ENCODE results near the gene HOXD3.

HOXD3 gene

GRCh38 chr2:176162911-176163671 lies 6.0 kb downstream of the HOXD3 start:
- DNase-seq (ENCODE audit: low spot score) = no peak

- no peak for DNase-seq (ENCODE audit: low spot score)
These were observed 6.6 kb downstream of the HOXD3 start for GRCh38 chr2:176163672-176164056.

DNA sequence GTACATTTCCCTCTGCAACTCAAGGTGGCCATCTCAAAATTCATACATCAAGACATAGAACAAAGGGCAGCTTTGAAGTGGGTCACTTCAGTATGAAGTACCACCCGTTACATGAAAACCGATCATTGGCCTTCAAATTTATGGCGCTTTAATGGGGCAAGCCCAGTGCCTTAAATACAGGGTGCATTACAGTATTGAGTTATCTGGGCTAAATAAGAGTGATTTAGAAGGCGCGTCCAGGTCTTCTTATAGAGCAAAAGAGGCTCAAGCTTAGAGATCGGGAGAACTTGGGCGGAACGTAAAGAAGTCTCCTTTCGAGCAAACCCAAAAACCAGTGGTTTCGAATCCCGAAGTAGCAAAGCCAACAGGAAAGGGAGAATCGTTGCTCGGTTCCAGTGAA lies 7.1 kb downstream of the HOXD3 start:
- no peak for DNase-seq (ENCODE audit: low spot score)

DNA sequence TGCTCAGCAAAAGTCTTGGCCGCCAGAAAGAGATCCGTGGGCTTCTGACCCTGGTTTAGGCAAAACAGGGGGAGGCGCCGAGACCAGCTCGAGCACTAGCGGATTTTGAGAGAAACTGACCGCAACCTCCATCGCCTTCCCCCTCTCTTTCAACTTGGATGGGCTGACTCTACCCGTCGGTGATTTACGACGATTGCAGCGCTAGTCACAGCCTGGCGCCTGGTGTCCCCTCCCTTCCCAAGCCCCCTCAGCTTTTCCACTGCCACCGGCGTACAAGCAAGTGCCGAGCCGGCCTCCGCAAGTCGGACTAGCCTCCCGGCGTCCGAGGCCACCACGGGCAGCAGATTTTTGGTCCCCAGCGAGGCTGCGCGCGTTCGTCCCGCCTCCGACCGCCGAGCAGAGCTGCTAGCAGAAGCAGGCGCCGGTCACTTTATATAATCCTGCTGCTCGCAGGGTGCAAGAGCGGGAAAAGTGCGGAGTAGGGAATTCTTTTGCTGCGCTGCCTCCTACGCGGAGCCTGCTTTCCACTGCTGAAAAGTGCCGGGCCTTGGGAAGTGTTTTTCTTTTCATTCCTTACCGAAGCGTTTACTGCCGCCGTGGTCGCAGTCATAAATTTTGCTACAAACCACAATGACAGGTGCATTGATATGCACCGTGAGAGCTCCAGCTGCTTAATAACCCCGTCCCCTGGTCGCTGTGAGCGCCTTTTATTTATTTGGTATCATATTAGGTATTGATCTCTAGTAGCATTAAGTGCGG lies 7.7 kb downstream of the HOXD3 start:
- no peak for DNase-seq (ENCODE audit: low spot score)

DNA sequence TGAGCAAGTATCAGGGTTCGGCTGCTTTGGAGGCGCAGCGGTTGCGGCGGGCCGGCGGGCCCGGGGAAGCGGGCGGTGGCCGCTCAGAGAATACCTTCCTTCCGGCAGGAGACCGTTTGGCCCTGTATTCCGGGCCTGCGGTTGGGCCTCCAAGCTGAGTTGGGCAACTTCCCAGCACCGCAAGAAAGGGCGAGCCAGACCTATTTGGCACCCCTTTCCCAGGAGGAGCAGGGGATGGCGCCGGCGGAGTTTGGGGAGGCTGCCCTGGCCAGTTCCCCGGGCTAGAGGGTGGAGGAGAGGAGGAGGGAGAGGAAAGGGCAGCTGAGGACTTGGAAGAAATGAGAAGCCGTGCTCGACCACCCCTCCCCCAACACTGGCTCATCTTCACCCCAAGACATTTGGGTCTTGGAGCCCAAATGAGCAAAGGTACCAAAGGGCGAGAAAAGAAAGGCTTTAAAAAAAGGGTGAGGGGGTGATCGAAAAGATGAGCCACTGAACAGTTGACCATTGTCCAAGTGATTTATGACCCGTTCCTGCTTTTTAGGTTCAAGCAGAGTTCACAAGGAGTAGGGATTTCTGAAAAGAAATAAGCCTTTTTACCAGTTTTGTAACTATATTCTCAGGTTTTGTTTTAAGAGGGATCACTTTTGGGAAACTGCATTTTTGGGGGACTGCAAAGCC lies 8.4 kb downstream of the HOXD3 start:
- DNase-seq (ENCODE audit: low spot score) = no peak

DNA sequence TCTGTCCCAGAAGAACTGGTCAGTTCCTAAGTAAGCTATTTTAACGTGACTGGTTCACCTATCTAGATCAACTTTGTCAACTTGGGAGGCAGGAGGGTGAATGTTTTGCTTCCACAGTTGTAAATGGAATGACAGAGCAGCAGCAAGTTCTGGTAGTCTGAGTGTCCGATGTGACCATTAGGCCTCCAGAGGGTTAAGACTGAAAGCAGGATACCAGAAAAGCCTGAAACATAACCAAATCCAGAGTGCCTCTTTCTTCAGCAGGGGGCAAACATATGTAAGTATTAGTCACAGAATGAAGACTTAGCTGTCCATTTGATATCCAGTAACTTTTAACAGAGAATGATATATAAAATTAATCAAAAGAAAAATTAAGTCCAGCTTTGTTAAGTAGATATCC lies 9.2 kb downstream of the HOXD3 start:
- DNase-seq (ENCODE audit: low spot score) = no peak

GRCh38 chr2:176167398-176167797 lies 10.3 kb downstream of the HOXD3 start:
- no peak for DNase-seq (ENCODE audit: low spot score)

DNA sequence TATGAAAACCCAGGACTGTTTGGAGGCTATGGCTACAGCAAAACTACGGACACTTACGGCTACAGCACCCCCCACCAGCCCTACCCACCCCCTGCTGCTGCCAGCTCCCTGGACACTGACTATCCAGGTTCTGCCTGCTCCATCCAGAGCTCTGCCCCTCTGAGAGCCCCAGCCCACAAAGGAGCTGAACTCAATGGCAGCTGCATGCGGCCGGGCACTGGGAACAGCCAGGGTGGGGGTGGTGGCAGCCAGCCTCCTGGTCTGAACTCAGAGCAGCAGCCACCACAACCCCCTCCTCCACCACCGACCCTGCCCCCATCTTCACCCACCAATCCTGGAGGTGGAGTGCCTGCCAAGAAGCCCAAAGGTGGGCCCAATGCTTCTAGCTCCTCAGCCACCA lies 12.1 kb downstream of the HOXD3 start:
- DNase-seq (ENCODE audit: low spot score) = no peak

DNA sequence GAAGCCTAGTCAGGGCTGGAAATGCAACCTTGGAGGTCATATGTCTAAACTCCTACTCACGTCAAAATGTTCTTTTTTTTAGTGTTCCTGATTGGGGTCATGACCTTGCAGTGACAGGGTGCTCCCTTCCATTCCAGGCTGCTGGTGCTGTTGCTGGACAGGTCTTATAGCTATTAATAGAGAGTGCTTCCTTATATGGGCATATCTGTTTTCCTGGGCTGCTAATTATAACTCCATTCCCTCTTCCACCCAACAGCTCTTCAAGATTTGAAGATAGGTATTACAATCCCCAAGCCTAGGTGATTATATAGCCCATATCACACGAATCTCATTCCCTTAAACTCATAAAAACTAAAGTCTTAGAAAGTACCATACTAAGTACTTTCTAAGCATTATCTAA lies 12.6 kb downstream of the HOXD3 start:
- no peak for DNase-seq (ENCODE audit: low spot score)

- DNase-seq (ENCODE audit: low spot score) = no peak
These were observed 13.6 kb downstream of the HOXD3 start for GRCh38 chr2:176170602-176171305.

DNA sequence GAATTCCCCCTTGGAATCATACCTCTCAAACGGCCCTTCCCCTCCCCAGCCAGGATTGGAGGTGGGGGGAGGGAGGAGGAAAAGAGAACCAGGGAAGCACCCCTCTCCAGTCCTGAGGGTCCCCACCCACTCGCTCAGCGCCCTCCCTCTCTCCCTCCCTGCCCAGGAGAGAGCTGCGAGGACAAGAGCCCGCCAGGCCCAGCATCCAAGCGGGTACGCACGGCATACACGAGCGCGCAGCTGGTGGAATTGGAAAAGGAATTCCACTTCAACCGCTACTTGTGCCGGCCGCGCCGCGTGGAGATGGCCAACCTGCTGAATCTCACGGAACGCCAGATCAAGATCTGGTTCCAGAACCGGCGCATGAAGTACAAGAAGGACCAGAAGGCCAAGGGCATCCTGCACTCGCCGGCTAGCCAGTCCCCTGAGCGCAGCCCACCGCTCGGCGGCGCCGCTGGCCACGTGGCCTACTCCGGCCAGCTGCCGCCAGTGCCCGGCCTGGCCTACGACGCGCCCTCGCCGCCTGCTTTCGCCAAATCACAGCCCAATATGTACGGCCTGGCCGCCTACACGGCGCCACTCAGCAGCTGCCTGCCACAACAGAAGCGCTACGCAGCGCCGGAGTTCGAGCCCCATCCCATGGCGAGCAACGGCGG lies 14.4 kb downstream of the HOXD3 start:
- DNase-seq (ENCODE audit: low spot score) = no peak

DNA sequence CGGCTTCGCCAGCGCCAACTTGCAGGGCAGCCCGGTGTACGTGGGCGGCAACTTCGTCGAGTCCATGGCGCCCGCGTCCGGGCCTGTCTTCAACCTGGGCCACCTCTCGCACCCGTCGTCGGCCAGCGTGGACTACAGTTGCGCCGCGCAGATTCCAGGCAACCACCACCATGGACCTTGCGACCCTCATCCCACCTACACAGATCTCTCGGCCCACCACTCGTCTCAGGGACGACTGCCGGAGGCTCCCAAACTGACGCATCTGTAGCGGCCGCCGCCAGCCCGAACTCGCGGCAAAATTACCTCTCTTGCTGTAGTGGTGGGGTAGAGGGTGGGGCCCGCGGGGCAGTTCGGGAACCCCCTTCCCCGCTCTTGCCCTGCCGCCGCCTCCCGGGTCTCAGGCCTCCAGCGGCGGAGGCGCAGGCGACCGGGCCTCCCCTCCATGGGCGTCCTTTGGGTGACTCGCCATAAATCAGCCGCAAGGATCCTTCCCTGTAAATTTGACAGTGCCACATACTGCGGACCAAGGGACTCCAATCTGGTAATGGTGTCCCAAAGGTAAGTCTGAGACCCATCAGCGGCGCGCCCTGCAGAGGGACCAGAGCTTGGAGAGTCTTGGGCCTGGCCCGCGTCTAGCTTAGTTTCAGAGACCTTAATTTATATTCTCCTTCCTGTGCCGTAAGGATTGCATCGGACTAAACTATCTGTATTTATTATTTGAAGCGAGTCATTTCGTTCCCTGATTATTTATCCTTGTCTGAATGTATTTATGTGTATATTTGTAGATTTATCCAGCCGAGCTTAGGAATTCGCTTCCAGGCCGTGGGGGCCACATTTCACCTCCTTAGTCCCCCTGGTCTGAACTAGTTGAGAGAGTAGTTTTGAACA lies 15.1 kb downstream of the HOXD3 start:
- no peak for DNase-seq (ENCODE audit: low spot score)

DNA sequence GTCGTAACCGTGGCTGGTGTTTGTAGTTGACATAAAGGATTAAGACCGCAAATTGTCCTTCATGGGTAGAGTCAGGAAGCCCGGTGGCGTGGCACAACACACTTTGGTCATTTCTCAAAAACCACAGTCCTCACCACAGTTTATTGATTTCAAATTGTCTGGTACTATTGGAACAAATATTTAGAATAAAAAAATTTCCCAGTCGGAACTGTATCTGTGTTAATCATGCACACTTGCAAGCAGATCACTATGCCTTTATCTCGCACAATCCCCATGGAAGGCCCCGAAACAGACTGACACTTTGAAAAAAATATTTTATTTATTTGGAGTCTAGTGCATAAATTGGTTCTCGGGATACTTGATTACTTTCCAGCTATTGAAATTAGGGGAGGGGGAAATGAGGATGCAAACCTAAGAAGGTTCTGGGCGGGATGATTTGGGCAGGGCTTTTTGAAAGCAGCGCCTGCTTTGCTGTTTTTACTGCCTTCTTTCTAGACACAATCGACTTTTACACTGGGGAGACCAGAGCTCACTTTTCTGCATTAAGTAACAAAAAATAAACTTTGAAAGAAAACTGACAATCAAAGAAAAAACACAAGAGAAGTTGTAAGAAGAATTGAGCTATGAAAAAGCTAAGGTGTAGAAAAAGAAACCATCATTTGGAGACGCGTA lies 15.9 kb downstream of the HOXD3 start:
- no peak for DNase-seq (ENCODE audit: low spot score)

- DNase-seq (ENCODE audit: low spot score) = no peak
These were observed 16.7 kb downstream of the HOXD3 start for GRCh38 chr2:176173567-176174381.

DNA sequence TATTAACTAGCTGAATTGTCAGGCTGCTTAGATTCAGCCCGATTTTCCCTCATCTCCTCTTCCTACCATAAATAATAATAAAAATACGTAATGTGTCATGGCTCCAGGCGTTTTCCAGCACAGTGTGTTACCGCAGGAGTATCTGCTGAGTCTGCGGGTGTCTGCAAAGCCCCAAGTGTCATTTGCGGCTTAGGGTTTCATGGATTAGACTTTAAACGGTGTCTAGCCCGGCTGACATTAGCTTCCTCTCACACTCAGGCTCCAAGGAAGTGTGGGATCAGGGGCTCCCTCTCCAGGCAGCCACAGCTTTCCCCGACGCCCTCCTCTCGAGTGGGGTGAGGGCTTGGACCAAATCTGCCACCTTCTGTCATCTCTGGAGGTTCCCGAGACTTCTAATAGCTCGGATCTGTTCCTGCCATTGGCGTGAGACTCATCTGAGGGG lies 17.3 kb downstream of the HOXD3 start:
- DNase-seq (ENCODE audit: low spot score) = no peak

- no peak for DNase-seq (ENCODE audit: low spot score)
These were observed 18.0 kb downstream of the HOXD3 start for GRCh38 chr2:176174824-176175708.

GRCh38 chr2:176175709-176176607 lies 18.9 kb downstream of the HOXD3 start:
- DNase-seq (ENCODE audit: low spot score) = no peak
